Fibroblast of lung (primary cell): ENCODE results near the gene ITIH4. TPM values are rescaled to one million over a fixed set of nuclear protein-coding genes. Genes with fewer than 3 reads are reported as not detected.

Experiments
- DNase-seq, 2 donors: peaks; one replicate each; pipeline versions ENCODE4 v3.0.0 to v3.0.0-alpha.2; 2010; ENCODE audit warnings: low read depth in 2 of 2
- H2AFZ ChIP-seq: 2 replicates; pipeline ENCODE4 v1.5.1; 2012; ENCODE audit warnings: low read length, control low read depth, inconsistent platforms
- H3K27ac ChIP-seq: 2 replicates; pipeline ENCODE4 v1.5.1; 2011; ENCODE audit warnings: low read length, control low read depth; ENCODE audit not compliant: insufficient read depth
- H3K27me3 ChIP-seq: 2 replicates; pipeline ENCODE4 v1.5.1; 2011; ENCODE audit warnings: mild to moderate bottlenecking, low read length; ENCODE audit not compliant: control insufficient read depth, insufficient read depth
- H3K36me3 ChIP-seq: 2 replicates; pipeline ENCODE4 v1.5.1; 2011; ENCODE audit warnings: low read length; ENCODE audit not compliant: control insufficient read depth, insufficient read depth
- H3K4me1 ChIP-seq: 2 replicates; pipeline ENCODE4 v1.5.1; 2011; ENCODE audit warnings: low read length; ENCODE audit not compliant: control insufficient read depth, insufficient read depth; ENCODE audit errors: extremely low read depth
- H3K4me2 ChIP-seq: 2 replicates; pipeline ENCODE4 v1.5.1; 2011; ENCODE audit warnings: low read length, control low read depth; ENCODE audit not compliant: insufficient read depth; ENCODE audit errors: extremely low read depth
- H3K4me3 ChIP-seq, 4 experiments: fragments of 200-600 bp in 1 of 4; sonication (generic) in 1 of 4; replicated peaks in 1 of 4; 2 replicates each; pipeline ENCODE4 v1.5.1; 2011 to 2016; ENCODE audit warnings: low read length in 4 of 4, low read depth in 3 of 4, mild to moderate bottlenecking in 3 of 4, control low read depth in 2 of 4, inconsistent platforms in 1 of 4, mixed read lengths in 1 of 4; ENCODE audit not compliant: insufficient read depth in 1 of 4; ENCODE audit errors: control extremely low read depth in 1 of 4
- H3K79me2 ChIP-seq: 2 replicates; pipeline ENCODE4 v1.5.1; 2012; ENCODE audit warnings: mild to moderate bottlenecking, low read length, inconsistent platforms; ENCODE audit not compliant: control insufficient read depth, insufficient read depth
- H3K9ac ChIP-seq: 2 replicates; pipeline ENCODE4 v1.5.1; 2011; ENCODE audit warnings: mild to moderate bottlenecking, low read length, control low read depth; ENCODE audit not compliant: insufficient read depth
- H3K9me3 ChIP-seq: 2 replicates; pipeline ENCODE4 v1.5.1; 2012; ENCODE audit warnings: low read depth, low read length; ENCODE audit not compliant: control insufficient read depth, insufficient read depth
- H4K20me1 ChIP-seq: 2 replicates; pipeline ENCODE4 v1.5.1; 2011; ENCODE audit warnings: low read length; ENCODE audit not compliant: control insufficient read depth, insufficient read depth; ENCODE audit errors: extremely low read depth
- CTCF ChIP-seq, 2 donors: IDR thresholded peaks in 1 of 2; conservative IDR thresholded peaks in 1 of 2; 1 replicate in 1 of 2; 2 replicates in 1 of 2; pipeline ENCODE4 v1.5.1; 2011 to 2012; ENCODE audit warnings: low read length in 2 of 2, control low read depth in 1 of 2, inconsistent platforms in 1 of 2, low read depth in 1 of 2, mild to moderate bottlenecking in 1 of 2
- EZH2 ChIP-seq: IDR thresholded peaks from 2 replicates; pipeline ENCODE4 v1.5.1; 2012; ENCODE audit warnings: low read length, control low read depth, mild to moderate bottlenecking; ENCODE audit errors: missing control alignments
- polyA plus RNA-seq, 2 donors: library from polyadenylated mRNA; depleted of rRNA in 1 of 2; stranded (reverse) in 1 of 2; unstranded in 1 of 2; fragments of >200 nt; gene quantifications; 2 replicates each; pipeline ENCODE4 v1.2.1, GENCODE V29; 2011 to 2012; ENCODE audit warnings: missing spikeins in 1 of 2
- total RNA-seq: library from RNA; depleted of rRNA; stranded (reverse); fragments of >200 nt; gene quantifications from 2 replicates; pipeline ENCODE4 v1.2.1, GENCODE V29; 2014

Gene ITIH4
- total and polyA plus RNA-seq, 2 donors (not counting 1 experiment from before 2014, with no cell fraction given), result 1.1 to 2.6 TPM

GRCh38 chr3:52874160-52874701, 43.8 kb upstream of the ITIH4 start:
- Histone ChIP-seq H4K20me1 (no peaks in the 10 kb centered on the region), H3K36me3 (peaks cover 1% of the 10 kb centered on the region), H3K9ac (no peak overlapping the region), H3K79me2 (no peaks in the 10 kb centered on the region), H3K4me2 (no peak overlapping the region), H3K4me1 (no peaks in the 10 kb centered on the region), H3K27me3 (no peaks in the 10 kb centered on the region), H3K4me3 (no peak overlapping the region), H3K27ac (no peak overlapping the region), H3K9me3 (no peaks in the 10 kb centered on the region), H2AFZ (no peak overlapping the region)
- TF ChIP-seq EZH2, result no peak
- no peak for TF ChIP-seq CTCF (conservative IDR thresholded peaks at IDR 0.05 in 1 of 2, IDR thresholded peaks at IDR 0.05 in 1 of 2; ENCODE audit: low read depth in 1 of 2, low read length in 2 of 2)
- DNase-seq, result no peak

- Histone ChIP-seq H2AFZ (no peak overlapping the region), H3K4me1 (no peaks in the 10 kb centered on the region), H3K4me2 (no peak overlapping the region), H3K9ac (no peak overlapping the region), H3K9me3 (no peaks in the 10 kb centered on the region), H3K79me2 (no peaks in the 10 kb centered on the region), H3K27me3 (no peaks in the 10 kb centered on the region), H3K27ac (no peak overlapping the region), H3K4me3 (no peak overlapping the region), H3K36me3 (no peaks in the 10 kb centered on the region), H4K20me1 (no peaks in the 10 kb centered on the region)
- peak; percentile 66 to 86 for DNase-seq
- TF ChIP-seq EZH2 (no peak), CTCF (conservative IDR thresholded peaks at IDR 0.05 in 1 of 2, IDR thresholded peaks at IDR 0.05 in 1 of 2; ENCODE audit: low read depth in 1 of 2, low read length in 2 of 2) (no peak)
Measured at GRCh38 chr3:52873433-52874159, 43.1 kb upstream of the ITIH4 start.

GRCh38 chr3:52872245-52872644, 41.8 kb upstream of the ITIH4 start:
- no peaks in the 10 kb centered on the region for H3K9me3 ChIP-seq
- no peak overlapping the region for H3K27ac ChIP-seq
- DNase-seq, result peak in 1 of 2 donors; percentile 71
- no peaks in the 10 kb centered on the region for H3K79me2 ChIP-seq
- H3K9ac ChIP-seq, result no peak overlapping the region
- H2AFZ ChIP-seq, result no peak overlapping the region
- TF ChIP-seq CTCF (conservative IDR thresholded peaks at IDR 0.05 in 1 of 2, IDR thresholded peaks at IDR 0.05 in 1 of 2; ENCODE audit: low read depth in 1 of 2, low read length in 2 of 2) (no peak), EZH2 (no peak)
- no peak overlapping the region for H3K4me3 ChIP-seq
- no peaks in the 10 kb centered on the region for H3K4me1 ChIP-seq
- no peaks in the 10 kb centered on the region for H4K20me1 ChIP-seq
- H3K36me3 ChIP-seq, result no peaks in the 10 kb centered on the region
- no peaks in the 10 kb centered on the region for H3K27me3 ChIP-seq
- H3K4me2 ChIP-seq, result no peak overlapping the region
